NOMO-1 (cell line): ENCODE results near the gene MRPS15.
A peak's percentile ranks its signal among the peaks of the same experiment; 100 is the strongest.
"Not testable (repeated sequence)": the region's sequence is repeated elsewhere in the genome, so short reads cannot be mapped to it uniquely, and the experiment has no call there.

Experiments
- DNase-seq, 2 experiments: peaks; one replicate each; lab custom pipeline; 2025; ENCODE audit not compliant: unreplicated experiment in 2 of 2; lab: John Stamatoyannopoulos, UW

The MRPS15 gene

GRCh38 chr1:36484099-36484498, 19.9 kb upstream of the MRPS15 start:
- no peak for DNase-seq

GRCh38 chr1:36482724-36483388, 18.7 kb upstream of the MRPS15 start, which contains the start of gene CSF3R:
Gene CSF3R, minus strand, starts transcription at chr1:36482913. Its CDS starts 3,417 bp downstream, at chr1:36479496.
- DNase-seq: peak; percentile 58 to 77

DNA sequence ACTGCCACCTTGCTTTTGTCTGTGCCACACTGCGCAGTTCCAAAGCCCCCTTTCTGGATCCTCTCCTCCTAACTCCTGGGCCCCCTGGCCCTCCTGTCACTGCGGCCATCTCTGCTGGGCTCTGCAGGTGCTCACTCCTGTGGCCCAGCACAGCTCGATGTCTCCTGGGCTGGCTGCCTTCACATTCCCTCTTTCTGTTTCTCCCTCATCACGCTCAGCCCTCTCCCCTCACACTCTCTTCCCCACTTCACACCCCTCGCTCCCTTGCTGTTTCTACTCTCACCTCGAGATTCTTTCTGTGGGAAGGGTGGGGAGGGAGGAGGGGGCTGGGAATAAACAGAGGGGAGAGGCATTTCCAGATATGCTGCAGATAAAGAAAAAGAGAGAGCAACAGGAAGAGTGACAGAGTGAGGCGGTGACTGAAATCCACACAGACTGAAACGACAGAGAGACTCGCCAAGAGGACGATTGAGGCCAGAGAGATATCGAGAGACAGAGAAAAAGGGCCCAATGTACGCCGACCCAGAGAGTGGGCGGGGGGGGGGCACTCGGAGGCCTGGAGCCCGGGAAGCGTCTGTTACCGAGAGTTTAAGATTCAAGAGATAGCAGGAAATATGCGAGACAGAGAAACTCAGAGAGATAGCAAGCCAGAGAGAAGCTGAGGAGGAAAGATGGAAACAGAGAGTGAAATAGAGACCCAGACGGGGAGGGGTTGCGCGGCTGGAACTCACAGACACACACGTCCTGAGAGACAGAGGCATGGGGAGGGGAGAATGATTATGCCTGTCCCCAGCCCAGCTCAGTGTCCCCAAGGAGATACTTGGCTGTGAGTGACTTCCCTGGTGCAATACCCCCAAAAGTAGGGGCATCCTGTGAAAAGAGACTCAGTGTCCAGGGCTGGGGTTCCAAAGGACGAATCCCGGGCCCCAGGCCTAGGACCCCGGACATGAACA, 17.9 kb upstream of the MRPS15 start:
- DNase-seq: peak in 1 of 2 experiments; percentile 2

DNA sequence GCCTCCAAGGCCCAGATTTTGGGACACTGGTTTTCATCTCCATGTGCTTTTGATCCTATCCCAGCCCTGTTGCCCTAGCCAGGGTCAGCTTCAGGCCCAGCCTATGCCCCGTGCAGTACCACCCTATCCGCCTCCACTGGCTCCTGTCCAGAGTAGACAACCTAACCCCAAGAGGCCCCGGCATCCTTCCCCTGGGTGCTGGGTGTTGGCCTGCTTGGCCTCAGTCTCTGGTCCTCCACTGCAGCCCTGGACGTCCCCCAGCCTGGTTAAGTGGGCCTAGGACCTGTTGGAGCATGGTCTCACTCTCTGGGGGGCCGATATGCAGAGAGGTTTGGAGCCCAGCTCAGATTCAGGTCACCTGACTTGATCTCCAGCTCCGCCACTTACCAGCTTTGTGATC, 16.9 kb upstream of the MRPS15 start:
- no peak for DNase-seq

DNA sequence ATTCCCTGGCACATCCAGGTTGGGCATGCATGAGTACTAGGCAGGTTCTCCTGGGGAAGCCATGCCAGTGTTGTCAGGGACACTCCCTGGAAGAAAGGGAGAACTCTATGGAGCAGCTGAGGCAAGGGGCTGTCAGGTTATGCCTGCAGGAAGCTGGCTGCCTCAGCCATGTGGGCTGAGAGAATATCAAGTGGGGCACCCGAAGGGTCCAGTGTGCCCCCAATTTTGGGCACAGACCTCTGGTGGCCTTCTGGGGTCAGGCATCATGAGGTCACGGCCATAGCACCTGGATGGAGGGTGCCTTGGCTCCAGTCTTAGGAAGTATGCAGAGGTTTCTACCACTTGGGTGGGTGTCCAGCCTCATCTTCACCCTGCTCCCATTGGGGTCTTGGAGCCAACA, 16.0 kb upstream of the MRPS15 start:
- DNase-seq: no peak

DNA sequence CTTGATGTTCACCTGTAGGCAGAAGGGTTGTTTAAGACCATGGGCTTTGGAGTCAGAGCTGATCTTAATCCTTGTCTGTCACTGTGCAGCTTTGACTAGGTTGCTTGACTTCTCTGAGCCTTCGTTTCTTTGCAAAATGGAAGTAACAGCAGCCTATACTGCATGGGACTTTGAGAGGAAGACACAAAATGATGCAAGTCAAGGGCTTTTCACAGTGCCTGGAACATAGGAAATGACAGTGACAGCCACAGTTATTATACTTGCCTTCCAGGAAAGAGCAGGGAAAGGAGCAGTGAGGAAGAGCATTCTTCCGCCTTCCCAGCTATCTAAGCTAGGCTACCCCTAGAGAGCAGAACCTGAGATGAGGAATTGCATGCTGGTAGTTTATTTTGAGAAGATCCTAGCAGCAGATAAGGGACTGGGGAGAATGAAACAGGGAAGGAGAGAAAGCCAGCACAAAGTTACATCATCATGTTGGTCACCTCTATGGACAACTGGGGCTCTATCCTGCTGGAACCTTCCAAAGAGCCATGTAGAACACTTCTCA, 15.4 kb upstream of the MRPS15 start:
- DNase-seq: no peak

DNA sequence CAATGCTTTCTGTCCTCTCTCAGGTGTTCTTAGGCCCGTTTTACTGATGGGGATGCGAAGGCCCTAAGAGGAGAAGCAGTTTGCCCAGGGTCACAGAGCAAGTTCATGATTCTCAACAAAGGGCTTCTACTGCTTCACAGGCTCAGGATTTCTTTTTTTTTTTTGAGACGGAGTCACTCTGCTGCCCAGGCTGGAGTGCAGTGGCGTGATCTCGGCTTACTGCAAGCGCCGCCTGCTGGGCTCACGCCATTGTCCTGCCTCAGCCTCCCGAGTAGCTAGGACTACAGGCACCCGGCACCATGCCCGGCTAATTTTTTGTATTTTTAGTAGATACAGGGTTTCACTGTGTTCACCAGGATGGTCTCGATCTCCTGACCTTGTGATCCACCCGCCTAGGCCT, 13.4 kb upstream of the MRPS15 start:
- not testable (repeated sequence) for DNase-seq

DNA sequence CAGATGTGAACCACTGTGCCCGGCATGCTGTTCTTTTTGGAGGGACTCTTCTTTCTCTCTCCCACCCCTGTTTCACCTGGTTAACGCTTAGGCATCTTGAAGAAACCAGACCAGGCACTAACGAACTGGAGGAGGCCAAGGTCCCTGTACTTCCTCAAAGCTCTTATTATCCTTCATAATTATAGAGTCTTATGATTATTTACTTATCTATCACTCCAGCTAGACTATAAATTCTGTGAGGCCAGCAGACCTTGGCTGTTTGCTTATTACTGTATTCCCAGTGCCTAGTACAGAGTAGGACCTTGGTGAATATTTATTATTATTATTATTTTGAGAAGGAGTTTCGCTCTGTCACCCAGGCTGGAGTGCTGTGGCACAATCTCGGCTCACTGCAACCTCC, 12.8 kb upstream of the MRPS15 start:
- no peak for DNase-seq

DNA sequence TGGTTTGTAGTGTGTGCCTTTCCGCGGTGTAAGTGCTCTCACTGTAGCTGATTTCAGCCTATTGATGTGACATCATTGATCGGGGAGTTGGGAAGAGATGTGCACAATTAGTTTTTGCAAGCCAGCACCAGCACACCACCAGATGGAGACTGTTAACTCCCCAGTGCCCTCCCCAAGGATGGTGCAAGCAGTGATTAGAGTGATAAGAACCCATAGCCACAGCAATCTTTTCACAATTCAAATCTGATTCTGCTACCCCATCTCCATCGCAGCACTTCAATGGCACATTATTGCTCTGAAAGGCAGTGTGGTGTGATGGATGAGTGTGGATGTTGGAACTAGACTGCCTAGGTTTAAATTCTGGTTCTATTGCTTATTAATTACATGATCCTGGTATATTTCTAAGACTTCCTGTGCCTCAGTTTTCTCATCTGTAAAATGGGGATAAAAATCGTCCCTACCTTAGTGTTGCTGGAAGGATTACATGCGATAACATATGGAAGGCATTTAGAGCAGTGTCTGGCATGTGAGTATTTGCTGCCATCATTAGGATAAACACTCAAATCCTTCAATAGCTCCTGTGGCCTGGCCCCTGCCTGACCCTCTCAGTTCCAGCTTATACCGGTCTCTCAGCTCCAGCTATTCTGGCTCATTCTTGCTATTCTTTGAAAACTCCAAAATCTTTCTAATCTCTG, 11.9 kb upstream of the MRPS15 start:
- no peak for DNase-seq

DNA sequence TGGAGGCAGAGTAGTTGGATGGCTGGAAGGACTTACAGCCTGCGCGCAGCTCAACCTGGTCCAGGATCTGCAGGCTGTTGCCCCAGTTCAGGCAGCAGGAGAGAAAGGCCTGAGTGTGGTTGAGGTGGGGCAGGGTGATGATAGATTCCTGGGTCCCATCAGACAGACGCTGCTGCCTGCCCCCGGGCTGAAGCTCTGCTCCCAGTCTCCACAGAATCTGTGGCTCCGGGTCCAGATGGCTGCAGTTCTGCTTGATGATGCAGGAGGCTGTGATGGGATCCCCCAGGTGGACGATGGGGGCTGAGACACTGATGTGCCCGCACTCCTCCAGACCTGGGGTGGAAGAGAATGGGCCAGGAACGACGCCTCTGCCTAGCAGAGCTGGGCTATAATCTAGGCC, 11.2 kb upstream of the MRPS15 start:
- no peak for DNase-seq

DNA sequence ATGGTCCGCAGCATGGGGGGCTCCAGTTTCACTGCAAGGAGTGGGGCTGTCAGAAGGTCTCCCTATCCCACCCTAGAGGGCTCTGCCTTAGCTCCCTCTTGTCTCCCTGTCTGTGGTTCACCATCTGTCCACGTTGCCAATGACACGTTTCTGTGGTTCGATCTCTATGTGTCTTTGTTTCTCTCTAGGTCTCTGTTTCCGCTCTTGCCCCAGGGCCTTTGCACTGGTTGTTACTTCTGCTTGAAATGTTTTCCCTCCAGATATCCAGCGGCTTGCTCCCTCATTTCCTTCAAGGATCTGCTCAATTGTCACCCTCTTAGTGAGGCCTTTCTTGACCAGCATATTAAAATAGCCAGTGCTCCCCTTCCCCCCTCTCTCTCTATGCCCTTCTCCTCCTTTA, 8.5 kb upstream of the MRPS15 start:
- DNase-seq: no peak

DNA sequence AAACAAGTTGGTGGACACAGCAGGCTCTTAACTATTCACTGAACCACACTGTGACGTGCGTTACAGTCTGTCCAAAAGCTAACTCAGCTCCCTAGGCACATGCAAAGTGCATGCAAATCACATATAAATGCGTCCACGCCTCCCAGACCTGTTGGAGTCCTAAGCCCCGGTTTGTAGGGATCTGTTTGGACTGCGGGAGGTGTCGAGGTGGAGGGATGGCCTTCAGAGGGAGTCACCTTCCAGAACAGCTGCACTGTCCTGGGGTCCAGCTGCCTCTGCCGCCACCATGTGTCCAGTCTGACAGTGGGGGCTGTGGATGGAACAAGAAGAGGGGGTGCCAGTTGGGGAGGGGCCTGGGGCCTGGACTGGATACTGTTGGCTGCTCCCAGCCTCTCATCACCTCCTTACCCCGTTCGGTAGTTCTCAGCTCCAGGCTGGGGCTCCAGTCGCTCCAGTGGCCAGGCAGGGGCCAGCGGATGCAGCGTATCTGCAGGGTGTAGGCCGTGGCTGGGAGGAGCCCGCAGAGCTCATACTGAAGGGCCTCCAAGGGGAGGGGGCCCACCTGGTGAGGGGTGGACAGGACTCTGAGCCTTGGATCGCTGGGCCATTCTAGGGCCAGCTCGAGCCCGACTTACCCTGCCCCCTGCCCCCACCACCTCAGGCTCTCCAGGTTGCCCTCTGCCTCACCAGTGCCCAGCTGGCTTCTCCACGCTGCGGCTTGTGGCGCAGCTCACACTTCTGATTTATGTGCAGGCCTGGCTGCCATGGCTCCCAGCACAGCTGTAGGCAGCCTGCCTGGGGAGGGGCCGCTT, 7.9 kb upstream of the MRPS15 start:
- DNase-seq: no peak

GRCh38 chr1:36469163-36469562, 5.0 kb upstream of the MRPS15 start:
- DNase-seq: no peak

DNA sequence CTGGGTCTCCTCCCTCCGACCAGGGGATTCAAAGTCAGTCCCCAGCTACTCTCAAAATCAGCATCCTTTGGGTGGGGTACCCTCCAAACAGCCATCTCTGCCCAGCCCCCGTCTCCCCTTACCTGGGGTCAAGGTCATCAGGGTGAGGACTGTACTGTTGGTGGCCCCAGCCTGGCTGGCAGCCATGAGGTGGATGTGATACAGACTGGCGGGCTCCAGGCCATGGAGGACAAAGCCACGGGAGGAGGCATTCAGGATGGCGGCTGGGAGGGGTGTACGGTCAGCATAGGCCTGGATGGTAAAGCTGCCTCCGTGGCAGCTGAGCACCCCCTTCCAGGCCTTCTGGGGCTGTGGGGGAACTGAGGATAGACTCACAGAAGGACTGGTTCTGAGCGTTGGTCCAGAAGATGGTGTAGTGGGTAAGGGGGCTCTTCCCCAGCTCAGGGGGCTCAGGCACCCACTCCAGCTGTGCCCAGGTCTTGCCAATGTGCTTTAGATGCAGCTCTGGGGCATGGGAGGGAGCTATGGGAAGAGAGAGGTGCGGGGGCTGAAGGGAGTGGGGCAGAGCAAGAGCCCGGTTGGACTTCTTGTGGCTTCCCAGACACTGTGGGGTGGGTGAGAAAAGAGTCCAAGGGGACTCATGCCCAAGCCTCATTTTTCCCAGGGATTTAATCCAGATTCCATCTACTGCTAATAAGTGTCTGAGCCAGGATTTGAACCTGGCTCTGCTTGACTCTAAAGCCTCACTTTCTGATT, 3.7 kb upstream of the MRPS15 start:
- no peak for DNase-seq

- no peak for DNase-seq
Observed at GRCh38 chr1:36467027-36467410, 2.8 kb upstream of the MRPS15 start.

GRCh38 chr1:36466370-36467026, 2.3 kb upstream of the MRPS15 start:
- DNase-seq: no peak

DNA sequence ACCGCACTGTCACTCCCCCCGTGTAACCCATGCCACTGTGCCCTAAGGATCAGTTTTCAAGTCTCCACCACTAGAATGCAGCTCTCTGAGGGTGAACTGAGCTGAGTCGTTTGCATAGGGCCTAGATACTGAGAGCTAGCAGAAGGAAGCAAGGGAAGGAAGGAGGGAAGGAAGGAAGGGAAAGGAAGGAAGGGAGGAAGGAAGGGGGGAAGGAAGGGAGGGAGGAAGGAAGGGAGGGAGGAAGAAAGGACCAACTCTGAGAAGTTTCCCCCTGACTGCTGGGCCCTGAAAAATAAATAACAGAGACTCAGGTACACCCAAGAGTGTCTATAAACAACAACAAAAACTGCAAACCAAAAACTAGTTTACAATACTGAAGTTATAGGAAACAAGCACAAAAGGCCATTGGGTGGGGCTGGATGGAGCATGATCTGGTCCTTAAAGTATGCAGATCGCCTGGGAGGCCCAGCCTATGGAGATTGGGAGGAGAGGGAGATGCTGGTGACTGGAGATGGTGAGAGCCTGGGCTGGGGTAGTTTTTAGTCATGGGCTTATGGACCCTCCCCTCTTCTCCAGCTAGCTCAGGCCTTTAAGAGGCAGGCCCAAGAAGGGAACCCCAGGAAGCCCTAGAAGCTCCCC, 1.7 kb upstream of the MRPS15 start:
- no peak for DNase-seq

GRCh38 chr1:36464605-36465393, 615 bp upstream of the MRPS15 start:
- DNase-seq: peak in 1 of 2 experiments; percentile 47
